Liver (tissue), 9 donors: ENCODE results near the gene FARS2. TPM values are rescaled to one million over a fixed set of nuclear protein-coding genes. Genes with fewer than 3 reads are reported as not detected.

ENCODE experiments used
- DNase-seq: peaks from one replicate; pipeline ENCODE4 v3.0.0-alpha.2; 2017; ENCODE audit warnings: low spot score
- H3K27ac ChIP-seq, 2 donors: one replicate each; pipeline ENCODE4 v1.7.0; 2013; ENCODE audit warnings: inconsistent platforms in 2 of 2, low read length in 2 of 2, control low read depth in 1 of 2, low read depth in 1 of 2, mild to moderate bottlenecking in 1 of 2
- H3K27me3 ChIP-seq, 4 donors: one replicate each; pipeline versions ENCODE4 v1.6.1 to v1.7.0; 2013; ENCODE audit warnings: low read length in 3 of 4, inconsistent platforms in 1 of 4, mild to moderate bottlenecking in 1 of 4, moderate library complexity in 1 of 4; ENCODE audit not compliant: control insufficient read depth in 4 of 4, insufficient read depth in 4 of 4
- H3K36me3 ChIP-seq, 4 donors: one replicate each; pipeline versions ENCODE4 v1.6.1 to v1.7.0; 2013; ENCODE audit warnings: low read length in 3 of 4, mild to moderate bottlenecking in 3 of 4, low read depth in 1 of 4, moderate library complexity in 1 of 4; ENCODE audit not compliant: control insufficient read depth in 4 of 4, insufficient read depth in 3 of 4
- H3K4me1 ChIP-seq, 4 donors: one replicate each; pipeline versions ENCODE4 v1.6.1 to v1.7.0; 2013; ENCODE audit warnings: low read length in 3 of 4, mild to moderate bottlenecking in 3 of 4, moderate library complexity in 1 of 4; ENCODE audit not compliant: control insufficient read depth in 4 of 4, insufficient read depth in 4 of 4
- H3K4me3 ChIP-seq, 3 donors: one replicate each; pipeline versions ENCODE4 v1.6.1 to v1.7.0; 2013; ENCODE audit warnings: low read length in 3 of 3, control low read depth in 1 of 3, low read depth in 1 of 3, mild to moderate bottlenecking in 1 of 3
- H3K9ac ChIP-seq, 2 donors: one replicate each; pipeline ENCODE4 v1.7.0; 2013; ENCODE audit warnings: low read length in 2 of 2, mild to moderate bottlenecking in 2 of 2, moderate library complexity in 2 of 2, control low read depth in 1 of 2, low read depth in 1 of 2
- H3K9me3 ChIP-seq, 4 donors: one replicate each; pipeline versions ENCODE4 v1.6.1 to v1.7.0; 2013; ENCODE audit warnings: low read length in 3 of 4; ENCODE audit not compliant: control insufficient read depth in 4 of 4
- EGR1 ChIP-seq, 2 donors: IDR thresholded peaks; 2 replicates each; pipeline ENCODE4 v1.6.1; 2016 to 2018; ENCODE audit warnings: antibody characterized with exemption in 2 of 2, low read depth in 2 of 2
- FOXA1 ChIP-seq: IDR thresholded peaks from 2 replicates; pipeline ENCODE4 v1.6.1; 2016; ENCODE audit warnings: antibody characterized with exemption
- FOXA2 ChIP-seq: IDR thresholded peaks from 2 replicates; pipeline ENCODE4 v1.6.1; 2016; ENCODE audit warnings: antibody characterized with exemption
- GABPA ChIP-seq, 2 donors: IDR thresholded peaks in 1 of 2; conservative IDR thresholded peaks in 1 of 2; 2 replicates each; pipeline ENCODE4 v1.6.1; 2016; ENCODE audit warnings: antibody characterized with exemption in 2 of 2, mild to moderate bottlenecking in 1 of 2, moderate library complexity in 1 of 2
- HNF4A ChIP-seq, 2 donors: conservative IDR thresholded peaks; 2 replicates each; pipeline ENCODE4 v1.6.1; 2016; ENCODE audit warnings: antibody characterized with exemption in 2 of 2, mild to moderate bottlenecking in 2 of 2
- HNF4G ChIP-seq: IDR thresholded peaks from 2 replicates; pipeline ENCODE4 v1.6.1; 2016; ENCODE audit warnings: antibody characterized with exemption
- JUND ChIP-seq, 2 donors: IDR thresholded peaks; 2 replicates each; pipeline ENCODE4 v1.6.1; 2016; ENCODE audit warnings: antibody characterized with exemption in 2 of 2
- NR2F2 ChIP-seq: IDR thresholded peaks from 2 replicates; pipeline ENCODE4 v1.6.1; 2016; ENCODE audit warnings: antibody characterized with exemption
- RAD21 ChIP-seq, 2 donors: IDR thresholded peaks; 2 replicates each; pipeline ENCODE4 v1.6.1; 2016; ENCODE audit warnings: antibody characterized with exemption in 2 of 2, mild to moderate bottlenecking in 2 of 2
- RXRA ChIP-seq, 2 donors: IDR thresholded peaks; 2 replicates each; pipeline ENCODE4 v1.6.1; 2017 to 2018; ENCODE audit warnings: antibody characterized with exemption in 2 of 2, mild to moderate bottlenecking in 1 of 2
- SP1 ChIP-seq: IDR thresholded peaks from 2 replicates; pipeline ENCODE4 v1.6.1; 2018; ENCODE audit warnings: antibody characterized with exemption, mild to moderate bottlenecking
- TAF1 ChIP-seq: conservative IDR thresholded peaks from 2 replicates; pipeline ENCODE4 v1.6.1; 2016; ENCODE audit warnings: antibody characterized with exemption, mild to moderate bottlenecking
- YY1 ChIP-seq: IDR thresholded peaks from 2 replicates; pipeline ENCODE4 v1.6.1; 2016; ENCODE audit warnings: antibody characterized with exemption, mild to moderate bottlenecking
- WGBS: extraction: QIAGEN DNeasy Blood & Tissue Kit; methylation state at CpG from one replicate; pipeline ENCODE4 v1.1.7; 2013; 5-methylcytosine and 5-hydroxymethylcytosine counted together
- polyA plus RNA-seq, 2 donors: library from polyadenylated mRNA; stranded (reverse) in 1 of 2; unstranded in 1 of 2; fragments of 200-250 nt in 1 of 2; fragments of >200 nt in 1 of 2; fragmentation: Nextera tagmentation in 1 of 2; extraction: Ambion mirVana in 1 of 2; gene quantifications; one replicate each; pipeline versions ENCODE4 v1.2.1 to v1.2.3, GENCODE V29; 2013 to 2015
- total RNA-seq, 2 donors: library from RNA; depleted of rRNA; stranded (reverse); fragments of >200 nt; gene quantifications; one replicate each; pipeline ENCODE4 v1.2.3, GENCODE V29; 2014
- TF ChIP-seq, protein P1 (sequence below): fragments of 150-350 bp; IDR thresholded peaks from 2 replicates; pipeline ENCODE4 v1.5.1; 2017; ENCODE audit warnings: improper control_type of control experiment, low read depth, low read length; ENCODE audit not compliant: missing input control
- TF ChIP-seq, protein P2 (sequence below): IDR thresholded peaks from 2 replicates; pipeline ENCODE4 v1.6.1; 2016; ENCODE audit warnings: antibody characterized with exemption
- TF ChIP-seq, protein P3 (sequence below): IDR thresholded peaks from 2 replicates; pipeline ENCODE4 v1.6.1; 2016; ENCODE audit warnings: antibody characterized with exemption
- TF ChIP-seq, protein P4 (sequence below): IDR thresholded peaks from 2 replicates; pipeline ENCODE4 v1.6.1; 2016; ENCODE audit warnings: antibody characterized with exemption
- TF ChIP-seq, protein P5 (sequence below): IDR thresholded peaks from 2 replicates; pipeline ENCODE4 v1.6.1; 2016; ENCODE audit warnings: antibody characterized with exemption, mild to moderate bottlenecking
- donor health status: healthy.
- donor health status: healthy.
- donor health status: healthy.
- donor health status: healthy.
- donor health status: healthy.

The FARS2 gene
- total and polyA plus RNA-seq, 4 donors: 7.8 to 25.9 (median 11.2) TPM

DNA sequence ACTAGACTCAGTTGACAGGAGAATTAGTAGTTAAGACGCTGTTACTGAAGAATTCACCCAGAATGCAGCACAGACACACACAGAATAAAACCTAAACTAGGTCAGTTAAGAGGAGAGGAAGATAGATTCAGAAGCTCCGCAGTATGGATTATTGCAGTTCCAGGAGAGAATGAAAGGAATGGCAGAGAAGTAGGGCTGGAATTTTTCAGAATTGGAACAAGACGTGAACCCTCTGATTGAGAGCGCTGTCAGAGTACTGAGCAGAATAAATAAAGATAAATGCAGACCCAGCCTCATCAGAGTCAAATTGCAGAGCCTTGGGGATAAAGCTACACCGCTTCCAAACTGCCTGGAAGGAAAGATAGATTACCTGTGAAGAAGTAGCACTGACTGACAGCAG, 344.6 kb downstream of the FARS2 start:
- no peak for TF ChIP-seq HNF4G
- TF ChIP-seq, protein P1, sequence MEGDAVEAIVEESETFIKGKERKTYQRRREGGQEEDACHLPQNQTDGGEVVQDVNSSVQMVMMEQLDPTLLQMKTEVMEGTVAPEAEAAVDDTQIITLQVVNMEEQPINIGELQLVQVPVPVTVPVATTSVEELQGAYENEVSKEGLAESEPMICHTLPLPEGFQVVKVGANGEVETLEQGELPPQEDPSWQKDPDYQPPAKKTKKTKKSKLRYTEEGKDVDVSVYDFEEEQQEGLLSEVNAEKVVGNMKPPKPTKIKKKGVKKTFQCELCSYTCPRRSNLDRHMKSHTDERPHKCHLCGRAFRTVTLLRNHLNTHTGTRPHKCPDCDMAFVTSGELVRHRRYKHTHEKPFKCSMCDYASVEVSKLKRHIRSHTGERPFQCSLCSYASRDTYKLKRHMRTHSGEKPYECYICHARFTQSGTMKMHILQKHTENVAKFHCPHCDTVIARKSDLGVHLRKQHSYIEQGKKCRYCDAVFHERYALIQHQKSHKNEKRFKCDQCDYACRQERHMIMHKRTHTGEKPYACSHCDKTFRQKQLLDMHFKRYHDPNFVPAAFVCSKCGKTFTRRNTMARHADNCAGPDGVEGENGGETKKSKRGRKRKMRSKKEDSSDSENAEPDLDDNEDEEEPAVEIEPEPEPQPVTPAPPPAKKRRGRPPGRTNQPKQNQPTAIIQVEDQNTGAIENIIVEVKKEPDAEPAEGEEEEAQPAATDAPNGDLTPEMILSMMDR: no peak
- no peak for TF ChIP-seq YY1
- no peak for TF ChIP-seq NR2F2
- TF ChIP-seq, protein P2, sequence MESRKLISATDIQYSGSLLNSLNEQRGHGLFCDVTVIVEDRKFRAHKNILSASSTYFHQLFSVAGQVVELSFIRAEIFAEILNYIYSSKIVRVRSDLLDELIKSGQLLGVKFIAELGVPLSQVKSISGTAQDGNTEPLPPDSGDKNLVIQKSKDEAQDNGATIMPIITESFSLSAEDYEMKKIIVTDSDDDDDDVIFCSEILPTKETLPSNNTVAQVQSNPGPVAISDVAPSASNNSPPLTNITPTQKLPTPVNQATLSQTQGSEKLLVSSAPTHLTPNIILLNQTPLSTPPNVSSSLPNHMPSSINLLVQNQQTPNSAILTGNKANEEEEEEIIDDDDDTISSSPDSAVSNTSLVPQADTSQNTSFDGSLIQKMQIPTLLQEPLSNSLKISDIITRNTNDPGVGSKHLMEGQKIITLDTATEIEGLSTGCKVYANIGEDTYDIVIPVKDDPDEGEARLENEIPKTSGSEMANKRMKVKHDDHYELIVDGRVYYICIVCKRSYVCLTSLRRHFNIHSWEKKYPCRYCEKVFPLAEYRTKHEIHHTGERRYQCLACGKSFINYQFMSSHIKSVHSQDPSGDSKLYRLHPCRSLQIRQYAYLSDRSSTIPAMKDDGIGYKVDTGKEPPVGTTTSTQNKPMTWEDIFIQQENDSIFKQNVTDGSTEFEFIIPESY: no peak
- no peak for TF ChIP-seq TAF1
- TF ChIP-seq GABPA (IDR thresholded peaks at IDR 0.05 in 1 of 2, conservative IDR thresholded peaks at IDR 0.05 in 1 of 2): no peak
- TF ChIP-seq RAD21 (IDR thresholded peaks at IDR 0.05): no peak
- TF ChIP-seq, protein P3, sequence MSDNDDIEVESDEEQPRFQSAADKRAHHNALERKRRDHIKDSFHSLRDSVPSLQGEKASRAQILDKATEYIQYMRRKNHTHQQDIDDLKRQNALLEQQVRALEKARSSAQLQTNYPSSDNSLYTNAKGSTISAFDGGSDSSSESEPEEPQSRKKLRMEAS: no peak
- TF ChIP-seq, protein P4, sequence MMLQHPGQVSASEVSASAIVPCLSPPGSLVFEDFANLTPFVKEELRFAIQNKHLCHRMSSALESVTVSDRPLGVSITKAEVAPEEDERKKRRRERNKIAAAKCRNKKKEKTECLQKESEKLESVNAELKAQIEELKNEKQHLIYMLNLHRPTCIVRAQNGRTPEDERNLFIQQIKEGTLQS: no peak
- no peak for TF ChIP-seq HNF4A (conservative IDR thresholded peaks at IDR 0.05)
- no peak for TF ChIP-seq EGR1 (IDR thresholded peaks at IDR 0.05; ENCODE audit: low read depth in 2 of 2)
- TF ChIP-seq FOXA2: no peak
- Histone ChIP-seq H3K27ac (no peak overlapping the region), H3K27me3 (no peaks in the 10 kb centered on the region), H3K4me3 (no peak overlapping the region), H3K9me3 (no peaks in the 10 kb centered on the region), H3K36me3 (no peaks in the 10 kb centered on the region), H3K9ac (no peak overlapping the region), H3K4me1 (no peaks in the 10 kb centered on the region)
- no peak for DNase-seq
- 95% methylated on average over 5 of the region's 5 CpGs for WGBS

DNA sequence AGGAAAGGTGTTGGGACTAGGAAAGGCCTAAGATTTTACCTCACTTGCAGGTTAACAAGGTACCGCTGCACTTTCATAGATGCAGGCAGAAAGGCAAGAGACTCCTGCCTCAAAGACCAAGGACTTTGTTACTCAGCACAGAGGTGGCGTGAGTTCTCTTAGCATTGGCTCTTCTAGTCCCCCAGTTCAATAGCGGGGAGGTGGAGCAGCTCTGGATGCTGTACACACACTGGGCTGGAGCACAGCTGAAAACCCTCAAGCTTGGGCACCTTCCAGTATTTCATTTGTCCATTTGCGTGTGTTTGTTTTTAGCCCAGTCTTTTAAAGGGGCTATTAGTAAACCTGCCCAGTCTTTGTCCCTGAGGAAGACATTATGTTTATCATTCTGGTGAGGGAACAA, 345.2 kb downstream of the FARS2 start:
- WGBS: 96% methylated on average over 4 of the region's 4 CpGs
- H3K4me1 ChIP-seq: no peaks in the 10 kb centered on the region
- no peaks in the 10 kb centered on the region for H3K36me3 ChIP-seq
- H3K27ac ChIP-seq: no peak overlapping the region
- no peaks in the 10 kb centered on the region for H3K27me3 ChIP-seq
- H3K9ac ChIP-seq: no peak overlapping the region
- H3K4me3 ChIP-seq: no peak overlapping the region
- no peak for DNase-seq
- TF ChIP-seq FOXA1 (no peak), YY1 (no peak), EGR1 (IDR thresholded peaks at IDR 0.05; ENCODE audit: low read depth in 2 of 2) (no peak), NR2F2 (no peak), RXRA (IDR thresholded peaks at IDR 0.05) (no peak), TAF1 (no peak), GABPA (IDR thresholded peaks at IDR 0.05 in 1 of 2, conservative IDR thresholded peaks at IDR 0.05 in 1 of 2) (no peak), FOXA2 (no peak), RAD21 (IDR thresholded peaks at IDR 0.05) (no peak), SP1 (no peak), HNF4A (conservative IDR thresholded peaks at IDR 0.05) (no peak), JUND (IDR thresholded peaks at IDR 0.05) (no peak), HNF4G (no peak)
- TF ChIP-seq, protein P5, sequence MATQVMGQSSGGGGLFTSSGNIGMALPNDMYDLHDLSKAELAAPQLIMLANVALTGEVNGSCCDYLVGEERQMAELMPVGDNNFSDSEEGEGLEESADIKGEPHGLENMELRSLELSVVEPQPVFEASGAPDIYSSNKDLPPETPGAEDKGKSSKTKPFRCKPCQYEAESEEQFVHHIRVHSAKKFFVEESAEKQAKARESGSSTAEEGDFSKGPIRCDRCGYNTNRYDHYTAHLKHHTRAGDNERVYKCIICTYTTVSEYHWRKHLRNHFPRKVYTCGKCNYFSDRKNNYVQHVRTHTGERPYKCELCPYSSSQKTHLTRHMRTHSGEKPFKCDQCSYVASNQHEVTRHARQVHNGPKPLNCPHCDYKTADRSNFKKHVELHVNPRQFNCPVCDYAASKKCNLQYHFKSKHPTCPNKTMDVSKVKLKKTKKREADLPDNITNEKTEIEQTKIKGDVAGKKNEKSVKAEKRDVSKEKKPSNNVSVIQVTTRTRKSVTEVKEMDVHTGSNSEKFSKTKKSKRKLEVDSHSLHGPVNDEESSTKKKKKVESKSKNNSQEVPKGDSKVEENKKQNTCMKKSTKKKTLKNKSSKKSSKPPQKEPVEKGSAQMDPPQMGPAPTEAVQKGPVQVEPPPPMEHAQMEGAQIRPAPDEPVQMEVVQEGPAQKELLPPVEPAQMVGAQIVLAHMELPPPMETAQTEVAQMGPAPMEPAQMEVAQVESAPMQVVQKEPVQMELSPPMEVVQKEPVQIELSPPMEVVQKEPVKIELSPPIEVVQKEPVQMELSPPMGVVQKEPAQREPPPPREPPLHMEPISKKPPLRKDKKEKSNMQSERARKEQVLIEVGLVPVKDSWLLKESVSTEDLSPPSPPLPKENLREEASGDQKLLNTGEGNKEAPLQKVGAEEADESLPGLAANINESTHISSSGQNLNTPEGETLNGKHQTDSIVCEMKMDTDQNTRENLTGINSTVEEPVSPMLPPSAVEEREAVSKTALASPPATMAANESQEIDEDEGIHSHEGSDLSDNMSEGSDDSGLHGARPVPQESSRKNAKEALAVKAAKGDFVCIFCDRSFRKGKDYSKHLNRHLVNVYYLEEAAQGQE: no peak
- TF ChIP-seq, protein P1: no peak
- TF ChIP-seq, protein P4: no peak
- TF ChIP-seq, protein P2: no peak
- TF ChIP-seq, protein P3: no peak
- no peaks in the 10 kb centered on the region for H3K9me3 ChIP-seq
